K562 (cell line): Measurements from ENCODE around the gene CREB3L1. TPM values are rescaled to one million over a fixed set of nuclear protein-coding genes. Genes with fewer than 3 reads are reported as not detected.

Experiments used
- BRCA1 ChIP-seq, 2 experiments: fragments of 450-650 bp in 1 of 2; sonication (generic) in 1 of 2; formaldehyde crosslinking in 1 of 2; IDR thresholded peaks; 2 replicates each; pipeline versions ENCODE4 v1.5.0 to v1.6.1; 2017 to 2020; ENCODE audit warnings: mild to moderate bottlenecking in 1 of 2, missing genetic modification reagents in 1 of 2
- ELF2 ChIP-seq: fragments of 250-450 bp; sonication (Bioruptor Pico); IDR thresholded peaks from 2 replicates; pipeline ENCODE4 v1.5.0; 2021; ENCODE audit warnings: mild to moderate bottlenecking
- ETV1 ChIP-seq: fragments of 450-650 bp; conservative IDR thresholded peaks from 2 replicates; pipeline ENCODE4 v1.6.1; 2016; ENCODE audit warnings: missing genetic modification characterization, control low read depth, low read depth, missing compliant biosample characterization
- GABPB1 ChIP-seq: sonication (generic); formaldehyde crosslinking; IDR thresholded peaks from 2 replicates; pipeline ENCODE4 v1.8.0; 2022; ENCODE audit warnings: mild to moderate bottlenecking, missing genetic modification reagents
- MCM3 ChIP-seq: fragments of 450-650 bp; IDR thresholded peaks from 2 replicates; pipeline ENCODE4 v1.6.1; 2016
- RBFOX2 ChIP-seq: fragments of 200-400 bp; formaldehyde crosslinking; IDR thresholded peaks from 2 replicates; pipeline ENCODE4 v1.6.1; 2017; ENCODE audit warnings: low read depth, mild to moderate bottlenecking, low read length, moderate library complexity
- SAFB ChIP-seq: fragments of 200-400 bp; formaldehyde crosslinking; IDR thresholded peaks from 2 replicates; pipeline ENCODE4 v1.6.1; 2017; ENCODE audit warnings: low read depth, low read length, borderline replicate concordance
- TEAD4 ChIP-seq, 2 experiments: sonication (generic) in 1 of 2; formaldehyde crosslinking in 1 of 2; IDR thresholded peaks; 2 replicates each; pipeline versions ENCODE4 v1.6.1 to v1.8.0; 2012 to 2022; ENCODE audit warnings: borderline replicate concordance in 1 of 2, inconsistent platforms in 1 of 2, low read length in 1 of 2, mild to moderate bottlenecking in 1 of 2, missing genetic modification reagents in 1 of 2
- ZBTB33 ChIP-seq: sonication (generic); formaldehyde crosslinking; IDR thresholded peaks from 2 replicates; pipeline ENCODE4 v1.8.1; 2023; ENCODE audit warnings: mild to moderate bottlenecking, missing genetic modification reagents
- ZNF232 ChIP-seq: sonication (generic); formaldehyde crosslinking; IDR thresholded peaks from 2 replicates; pipeline ENCODE4 v1.8.0; 2022; ENCODE audit warnings: mild to moderate bottlenecking, missing genetic modification reagents
- ZNF318 ChIP-seq, 2 experiments: fragments of 450-650 bp; IDR thresholded peaks; 2 replicates each; pipeline ENCODE4 v1.6.1; 2016; ENCODE audit warnings: mild to moderate bottlenecking in 2 of 2, borderline replicate concordance in 1 of 2, low read depth in 1 of 2, moderate library complexity in 1 of 2
- polyA plus RNA-seq, 8 experiments: library from polyadenylated mRNA; depleted of rRNA in 4 of 8; stranded (reverse) in 5 of 8; unstranded in 3 of 8; fragments of >200 nt; fragmentation: Nextera tagmentation in 2 of 8; fragmentation: Illumina TruSeq in 1 of 8; extraction: Ambion mirVana in 2 of 8; extraction: Trizol in 1 of 8; gene quantifications; 2 replicates each; pipeline versions ENCODE4 v1.2.1 to v1.2.3, GENCODE V29; 2011 to 2014; ENCODE audit warnings: inconsistent platforms in 1 of 8, missing spikeins in 1 of 8
- total RNA-seq, 7 experiments: library from RNA; depleted of rRNA in 6 of 7; stranded (reverse); fragments of >200 nt in 6 of 7; fragmentation: Illumina TruSeq in 2 of 7; extraction: Trizol in 2 of 7; gene quantifications; 2 replicates each; pipeline versions ENCODE4 v1.2.1 to v1.2.3, GENCODE V29; 2011 to 2021; ENCODE audit warnings: low replicate concordance in 1 of 7
- TF ChIP-seq, protein P1 (sequence below): fragments of 200-400 bp; formaldehyde crosslinking; IDR thresholded peaks from 2 replicates; pipeline ENCODE4 v1.6.1; 2017; ENCODE audit warnings: mild to moderate bottlenecking, low read depth, low read length, moderate library complexity

The CREB3L1 gene
- total and polyA plus RNA-seq, 9 of the 15 experiments (the other 6 are each of a cell fraction or from before 2014, with no cell fraction given) = 1.2 to 27.6 (median 3.7) TPM

GRCh38 chr11:46237248-46238077 lies 40.0 kb upstream of the CREB3L1 start (continued):
- TF ChIP-seq ZBTB33 (CRISPR knock-in tag) = peak; percentile 58; the same call in 1 of the 2 replicates
- TF ChIP-seq MCM3 = no peak
- TF ChIP-seq, protein P1, sequence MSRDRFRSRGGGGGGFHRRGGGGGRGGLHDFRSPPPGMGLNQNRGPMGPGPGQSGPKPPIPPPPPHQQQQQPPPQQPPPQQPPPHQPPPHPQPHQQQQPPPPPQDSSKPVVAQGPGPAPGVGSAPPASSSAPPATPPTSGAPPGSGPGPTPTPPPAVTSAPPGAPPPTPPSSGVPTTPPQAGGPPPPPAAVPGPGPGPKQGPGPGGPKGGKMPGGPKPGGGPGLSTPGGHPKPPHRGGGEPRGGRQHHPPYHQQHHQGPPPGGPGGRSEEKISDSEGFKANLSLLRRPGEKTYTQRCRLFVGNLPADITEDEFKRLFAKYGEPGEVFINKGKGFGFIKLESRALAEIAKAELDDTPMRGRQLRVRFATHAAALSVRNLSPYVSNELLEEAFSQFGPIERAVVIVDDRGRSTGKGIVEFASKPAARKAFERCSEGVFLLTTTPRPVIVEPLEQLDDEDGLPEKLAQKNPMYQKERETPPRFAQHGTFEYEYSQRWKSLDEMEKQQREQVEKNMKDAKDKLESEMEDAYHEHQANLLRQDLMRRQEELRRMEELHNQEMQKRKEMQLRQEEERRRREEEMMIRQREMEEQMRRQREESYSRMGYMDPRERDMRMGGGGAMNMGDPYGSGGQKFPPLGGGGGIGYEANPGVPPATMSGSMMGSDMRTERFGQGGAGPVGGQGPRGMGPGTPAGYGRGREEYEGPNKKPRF = no peak
- peak; percentile 94 for TF ChIP-seq RBFOX2
- peak in 1 of 2 experiments; percentile 84; a peak in 2 of 4 replicates for TF ChIP-seq ZNF318 (IDR thresholded peaks at IDR 0.05; ENCODE audit: borderline replicate concordance in 1 of 2, low read depth in 1 of 2)
- TF ChIP-seq ETV1 (tag) = peak; percentile 85
- peak; percentile 16; the same call in 1 of the 2 replicates for TF ChIP-seq GABPB1
- peak; percentile 81 for TF ChIP-seq ZNF232 (CRISPR knock-in tag)
- TF ChIP-seq BRCA1 (IDR thresholded peaks at IDR 0.05) = no peak
- no peak for TF ChIP-seq BRCA1 (CRISPR knock-in tag; IDR thresholded peaks at IDR 0.05)
- TF ChIP-seq TEAD4 (IDR thresholded peaks at IDR 0.05; ENCODE audit: low read length) = peak; percentile 69
- TF ChIP-seq TEAD4 (CRISPR knock-in tag; IDR thresholded peaks at IDR 0.05; ENCODE audit: borderline replicate concordance) = peak; percentile 93; the same call in 1 of the 2 replicates
- TF ChIP-seq ELF2 (CRISPR knock-in tag) = no peak
- TF ChIP-seq SAFB = peak; percentile 49; the same call in 1 of the 2 replicates
